ENCODE measurements around the gene WNT3A. TPM values are rescaled to one million over a fixed set of nuclear protein-coding genes. Genes with fewer than 3 reads are reported as not detected.

Gene WNT3A
- total and polyA plus RNA-seq, 2 experiments from 2014 or later = 0.07 to 0.65 TPM

- no peak for TF ChIP-seq NANOG (IDR thresholded peaks at IDR 0.05; ENCODE audit: borderline replicate concordance)
- peak; percentile 99 for TF ChIP-seq EZH2 (IDR thresholded peaks at IDR 0.05; ENCODE audit: low read depth, unreplicated experiment)
- no peak for TF ChIP-seq STAT1 (IDR thresholded peaks at IDR 0.05; ENCODE audit: unreplicated experiment)
- peak; percentile 99 for TF ChIP-seq EZH2phosphoT487 (IDR thresholded peaks at IDR 0.05; ENCODE audit: unreplicated experiment)
- no peak for TF ChIP-seq ZNF331 (CRISPR knock-in tag; IDR thresholded peaks at IDR 0.05; ENCODE audit: low read depth)
- no peak for TF ChIP-seq JUNB (IDR thresholded peaks at IDR 0.05; ENCODE audit: unreplicated experiment)
- TF ChIP-seq CREB1 (CRISPR knock-in tag; IDR thresholded peaks at IDR 0.05; ENCODE audit: low read depth) = no peak
- TF ChIP-seq CTCF (conservative IDR thresholded peaks at IDR 0.05; ENCODE audit: low read depth in 2 of 2) = no peak
- peak overlapping the region; percentile 67 for H3K4me3 Mint-ChIP-seq
Measured at GRCh38 chr1:228007049-228007800, 427 bp downstream of the WNT3A start.

GRCh38 chr1:228007801-228008341, 1.1 kb downstream of the WNT3A start:
- Histone ChIP-seq H3K79me2 (replicated peaks; ENCODE audit: insufficient read depth) (no peaks in the 10 kb centered on the region), H2AFZ (peak overlapping the region; percentile 78), H4K20me1 (replicated peaks; ENCODE audit: insufficient read depth) (no peaks in the 10 kb centered on the region), H3K9me2 (ENCODE audit: insufficient read depth) (no peaks in the 10 kb centered on the region), H3K4me2 (peak overlapping the region; percentile 80), H3K4me1 (ENCODE audit: insufficient read depth) (peaks cover 27% of the 10 kb centered on the region), H3K27me3 (ENCODE audit: insufficient read depth) (peaks cover 98% of the 10 kb centered on the region), H3K36me3 (ENCODE audit: insufficient read depth) (no peaks in the 10 kb centered on the region), H3F3A (replicated peaks; ENCODE audit: low read depth) (0 out of 2 replicates have a peak, but pooled peaks cover 4% of the 10 kb centered on the region), H3K27ac (ENCODE audit: low read depth) (no peak overlapping the region), H3K4me3 (peak overlapping the region; percentile 56)
- Mint-ChIP-seq H3K36me3 (ENCODE audit: low read depth) (no peaks in the 10 kb centered on the region), H3K4me3 (peak overlapping the region; percentile 67), H3K4me1 (peaks cover 33% of the 10 kb centered on the region), H3K27ac (no peak overlapping the region), H3K27me3 (ENCODE audit: insufficient read depth, low read depth, poor library complexity) (peaks cover 89% of the 10 kb centered on the region), H3K9me3 (peaks cover 3% of the 10 kb centered on the region; the same call in 1 of the 3 replicates)
- TF ChIP-seq ZNF331 (CRISPR knock-in tag; IDR thresholded peaks at IDR 0.05; ENCODE audit: low read depth) = no peak
- TF ChIP-seq CTCF (conservative IDR thresholded peaks at IDR 0.05; ENCODE audit: low read depth in 2 of 2) = no peak
- peak; percentile 88 for TF ChIP-seq EZH2 (IDR thresholded peaks at IDR 0.05; ENCODE audit: low read depth, unreplicated experiment)
- peak; percentile 57 for TF ChIP-seq EZH2phosphoT487 (IDR thresholded peaks at IDR 0.05; ENCODE audit: unreplicated experiment)
- ATAC-seq (no peak), DNase-seq (ENCODE audit: low spot score) (peak; percentile 27)

More at GRCh38 chr1:228007049-228007800, 427 bp downstream of the WNT3A start:
- ATAC-seq = peak; percentile 4; the same call in 2 of the 3 replicates
- DNase-seq (ENCODE audit: low spot score) = peak; percentile 37
- H3K4me1 ChIP-seq (ENCODE audit: insufficient read depth) = peaks cover 27% of the 10 kb centered on the region
- no peak overlapping the region for H3K27ac ChIP-seq (ENCODE audit: low read depth)
- Mint-ChIP-seq H3K27me3 (ENCODE audit: insufficient read depth, low read depth, poor library complexity) (peaks cover 91% of the 10 kb centered on the region), H3K9me3 (peaks cover 3% of the 10 kb centered on the region; the same call in 1 of the 3 replicates), H3K36me3 (ENCODE audit: low read depth) (no peaks in the 10 kb centered on the region), H3K4me1 (peaks cover 33% of the 10 kb centered on the region), H3K27ac (no peak overlapping the region)
- H3F3A ChIP-seq (replicated peaks; ENCODE audit: low read depth) = 0 out of 2 replicates have a peak, but pooled peaks cover 4% of the 10 kb centered on the region
- H3K4me2 ChIP-seq = peak overlapping the region; percentile 80
- peaks cover 98% of the 10 kb centered on the region for H3K27me3 ChIP-seq (ENCODE audit: insufficient read depth)
- H3K79me2 ChIP-seq (replicated peaks; ENCODE audit: insufficient read depth) = no peaks in the 10 kb centered on the region
- H2AFZ ChIP-seq = peak overlapping the region; percentile 90
- H3K36me3 ChIP-seq (ENCODE audit: insufficient read depth) = no peaks in the 10 kb centered on the region
- H3K4me3 ChIP-seq = peak overlapping the region; percentile 56
- no peaks in the 10 kb centered on the region for H3K9me2 ChIP-seq (ENCODE audit: insufficient read depth)
- no peaks in the 10 kb centered on the region; the same call in 1 of the 2 replicates for H4K20me1 ChIP-seq (replicated peaks; ENCODE audit: insufficient read depth)

All from GM23338 (cell line).